Activated CD4-positive, CD25-positive, alpha-beta regulatory T cell (primary cell): ENCODE data around the gene ERG.

ENCODE experiments used
- DNase-seq, 4 experiments: peaks; one replicate each; lab custom pipeline; 2025; lab: John Stamatoyannopoulos, UW

The ERG gene

GRCh38 chr21:38356883-38357625 lies 141.2 kb downstream of the ERG start:
- DNase-seq = no peak

GRCh38 chr21:38355992-38356781 lies 142.1 kb downstream of the ERG start:
- peak; percentile 7 to 40 (median 16) for DNase-seq

- DNase-seq = no peak
These were observed 142.9 kb downstream of the ERG start for GRCh38 chr21:38355353-38355752.

GRCh38 chr21:38354746-38355145 lies 143.5 kb downstream of the ERG start:
- no peak for DNase-seq

- no peak for DNase-seq
These were observed 144.0 kb downstream of the ERG start for GRCh38 chr21:38354231-38354630.

GRCh38 chr21:38352536-38353219 lies 145.6 kb downstream of the ERG start:
- no peak for DNase-seq

- DNase-seq = no peak
These were observed 146.2 kb downstream of the ERG start for GRCh38 chr21:38351961-38352521.

- no peak for DNase-seq
These were observed 146.9 kb downstream of the ERG start for GRCh38 chr21:38351176-38351959.

- DNase-seq = no peak
These were observed 147.6 kb downstream of the ERG start for GRCh38 chr21:38350684-38351083.

- no peak for DNase-seq
These were observed 148.3 kb downstream of the ERG start for GRCh38 chr21:38349977-38350376.

- DNase-seq = no peak
These were observed 149.0 kb downstream of the ERG start for GRCh38 chr21:38349111-38349746.

- DNase-seq = no peak
These were observed 152.0 kb downstream of the ERG start for GRCh38 chr21:38346286-38346685.

GRCh38 chr21:38343691-38344090 lies 154.6 kb downstream of the ERG start:
- DNase-seq = no peak

- no peak for DNase-seq
These were observed 155.5 kb downstream of the ERG start for GRCh38 chr21:38342739-38343138.

- no peak for DNase-seq
These were observed 156.7 kb downstream of the ERG start for GRCh38 chr21:38341546-38342012.

GRCh38 chr21:38340131-38340530 lies 158.1 kb downstream of the ERG start:
- DNase-seq = no peak

GRCh38 chr21:38337793-38338192 lies 160.5 kb downstream of the ERG start:
- DNase-seq = no peak

GRCh38 chr21:38334866-38335265 lies 163.4 kb downstream of the ERG start:
- DNase-seq = no peak

- no peak for DNase-seq
These were observed 164.7 kb downstream of the ERG start for GRCh38 chr21:38333301-38334272.

GRCh38 chr21:38330666-38331065 lies 167.6 kb downstream of the ERG start:
- no peak for DNase-seq
